HG03135 (cell line): Measurements from ENCODE around the gene PVRIG.
"Not testable (repeated sequence)": the region's sequence is repeated elsewhere in the genome, so short reads cannot be mapped to it uniquely, and the experiment has no call there.

Experiments
- ATAC-seq: cut with Tn5 transposase; IDR thresholded peaks from one replicate; pipeline ENCODE4 v1.9.1; 2021; ENCODE audit warnings: mild to moderate bottlenecking, moderate library complexity; ENCODE audit not compliant: unreplicated experiment

PVRIG gene

DNA sequence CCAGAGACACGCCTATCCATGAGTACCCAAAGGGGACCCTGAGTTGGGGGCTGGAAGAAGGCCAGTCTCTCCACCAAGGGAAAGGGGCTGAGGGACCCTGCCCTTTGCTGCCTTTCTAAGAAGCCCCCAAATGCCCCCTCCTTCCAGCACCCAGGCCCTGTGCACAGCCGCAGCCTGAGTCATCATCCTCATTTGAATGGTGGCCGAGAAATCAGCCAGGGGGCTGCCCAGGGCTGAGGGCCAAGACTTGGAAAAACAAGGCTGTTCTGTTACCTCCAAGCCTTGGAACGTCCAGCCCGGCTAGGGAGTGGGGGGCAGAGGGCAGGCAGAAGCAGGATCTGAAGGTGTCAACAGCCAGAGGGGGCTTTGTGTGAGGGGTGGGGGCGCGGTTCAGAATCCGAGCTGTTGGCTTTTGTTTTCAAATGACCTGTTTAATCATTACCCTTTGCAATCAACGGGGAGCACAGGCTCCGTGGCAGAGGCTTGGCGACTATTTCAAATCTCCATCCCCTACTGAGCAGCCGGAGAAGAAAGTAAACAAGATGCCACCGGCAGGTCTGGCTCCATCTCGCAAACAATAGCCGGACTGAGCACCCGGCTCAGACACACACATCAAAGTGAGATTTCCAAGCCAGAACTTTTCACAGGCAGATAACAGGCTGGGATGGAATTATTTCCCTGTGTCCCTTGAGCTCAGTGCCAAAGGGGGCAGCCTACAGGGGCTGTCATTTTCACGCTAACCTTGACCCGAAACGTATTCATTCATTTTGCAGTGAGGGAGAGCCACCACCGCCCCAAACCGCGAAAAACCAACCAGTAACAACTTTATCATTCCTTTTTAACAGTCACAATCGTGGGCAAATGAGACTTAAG, 50.5 kb downstream of the PVRIG start:
- not testable (repeated sequence) for ATAC-seq
